GM12874 (cell line): ENCODE results near the gene CYP24A1.

ENCODE experiments used
- TF ChIP-seq, protein P1 (sequence below): IDR thresholded peaks from 2 replicates; pipeline ENCODE4 v1.5.1; 2011; ENCODE audit warnings: low read depth, mild to moderate bottlenecking, control low read depth, low read length, moderate library complexity; ENCODE audit not compliant: insufficient read depth

The CYP24A1 gene

DNA sequence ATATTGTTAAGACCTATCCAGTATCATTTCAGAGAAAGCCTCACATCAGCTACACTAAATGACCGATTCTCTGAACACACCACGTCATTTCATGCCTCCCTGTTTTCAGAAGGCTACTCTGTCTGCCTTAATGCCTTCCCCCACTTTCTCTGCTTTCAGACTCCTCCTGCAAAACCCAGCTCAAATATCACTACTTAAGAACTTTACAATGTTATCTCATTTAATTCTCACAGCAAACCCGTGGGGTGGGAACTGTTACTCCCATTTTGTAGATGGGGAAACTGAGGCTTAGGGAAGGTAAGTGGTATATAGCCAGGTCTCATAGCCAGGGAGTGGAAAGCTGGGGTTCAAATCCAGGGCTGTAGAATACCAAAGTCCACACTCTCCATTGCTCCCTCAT lies 2.8 kb downstream of the CYP24A1 start:
- TF ChIP-seq, protein P1, sequence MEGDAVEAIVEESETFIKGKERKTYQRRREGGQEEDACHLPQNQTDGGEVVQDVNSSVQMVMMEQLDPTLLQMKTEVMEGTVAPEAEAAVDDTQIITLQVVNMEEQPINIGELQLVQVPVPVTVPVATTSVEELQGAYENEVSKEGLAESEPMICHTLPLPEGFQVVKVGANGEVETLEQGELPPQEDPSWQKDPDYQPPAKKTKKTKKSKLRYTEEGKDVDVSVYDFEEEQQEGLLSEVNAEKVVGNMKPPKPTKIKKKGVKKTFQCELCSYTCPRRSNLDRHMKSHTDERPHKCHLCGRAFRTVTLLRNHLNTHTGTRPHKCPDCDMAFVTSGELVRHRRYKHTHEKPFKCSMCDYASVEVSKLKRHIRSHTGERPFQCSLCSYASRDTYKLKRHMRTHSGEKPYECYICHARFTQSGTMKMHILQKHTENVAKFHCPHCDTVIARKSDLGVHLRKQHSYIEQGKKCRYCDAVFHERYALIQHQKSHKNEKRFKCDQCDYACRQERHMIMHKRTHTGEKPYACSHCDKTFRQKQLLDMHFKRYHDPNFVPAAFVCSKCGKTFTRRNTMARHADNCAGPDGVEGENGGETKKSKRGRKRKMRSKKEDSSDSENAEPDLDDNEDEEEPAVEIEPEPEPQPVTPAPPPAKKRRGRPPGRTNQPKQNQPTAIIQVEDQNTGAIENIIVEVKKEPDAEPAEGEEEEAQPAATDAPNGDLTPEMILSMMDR = no peak

DNA sequence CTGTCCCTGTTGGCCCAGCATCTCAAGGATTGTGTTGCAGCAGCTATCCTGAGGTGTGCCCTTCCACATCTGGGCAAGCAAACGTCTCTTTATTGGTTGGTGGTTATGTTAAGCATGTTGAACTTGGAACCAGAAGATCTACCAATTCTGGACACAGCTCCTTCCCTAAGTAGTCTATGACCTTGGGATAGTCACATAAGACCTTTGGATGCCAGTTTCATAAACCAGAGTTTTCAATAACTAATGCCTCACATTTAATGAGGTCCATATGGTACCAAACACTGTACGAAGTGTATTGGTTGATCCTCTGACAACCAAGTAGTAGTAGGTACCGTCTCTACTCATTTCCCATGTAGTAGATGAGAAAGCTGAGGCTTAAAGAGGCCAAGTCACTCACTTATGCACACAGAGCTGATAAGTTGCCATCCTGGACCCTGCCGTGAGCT lies 3.7 kb downstream of the CYP24A1 start:
- TF ChIP-seq, protein P1 = no peak

DNA sequence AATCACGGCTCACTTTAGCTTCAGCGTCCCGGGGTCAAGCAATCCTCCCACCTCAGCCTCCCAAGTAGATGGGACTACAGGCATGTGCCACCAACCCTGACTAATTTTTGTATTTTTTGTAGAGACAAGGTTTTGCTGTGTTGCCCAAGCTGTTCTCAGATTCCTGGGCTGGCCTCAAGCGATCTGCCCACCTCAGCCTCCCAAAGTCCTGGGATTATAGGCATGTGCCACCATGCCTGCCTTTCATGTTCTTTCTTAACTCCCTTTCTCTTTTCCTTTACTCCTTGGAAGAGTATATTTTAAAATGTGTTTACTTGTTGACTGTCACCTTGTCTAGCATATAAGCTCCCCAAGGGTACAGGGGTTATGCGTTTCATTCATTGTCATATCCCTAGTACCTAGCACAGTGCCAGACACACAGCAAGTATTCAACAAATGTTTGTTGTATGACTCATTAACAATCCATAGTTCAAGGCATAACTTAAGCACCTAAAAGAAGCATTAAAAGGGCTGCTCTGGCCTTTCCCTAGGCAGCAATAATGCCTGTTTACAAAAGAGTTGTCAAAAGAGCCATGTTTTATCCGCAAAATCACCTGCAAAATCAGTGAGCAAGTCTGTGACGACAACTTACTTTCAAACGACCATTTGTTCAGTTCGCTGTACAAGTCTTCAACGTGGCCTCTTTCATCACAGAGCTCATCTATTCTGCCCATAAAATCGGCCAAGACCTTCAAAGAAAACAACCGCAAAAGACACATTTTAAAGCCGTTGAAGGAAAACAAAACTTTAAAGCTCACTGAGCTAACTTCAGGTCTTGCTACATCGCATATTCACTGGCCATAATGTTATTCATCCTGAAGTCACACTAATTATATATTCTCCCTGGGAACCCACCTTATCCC lies 4.6 kb downstream of the CYP24A1 start:
- TF ChIP-seq, protein P1 = no peak

DNA sequence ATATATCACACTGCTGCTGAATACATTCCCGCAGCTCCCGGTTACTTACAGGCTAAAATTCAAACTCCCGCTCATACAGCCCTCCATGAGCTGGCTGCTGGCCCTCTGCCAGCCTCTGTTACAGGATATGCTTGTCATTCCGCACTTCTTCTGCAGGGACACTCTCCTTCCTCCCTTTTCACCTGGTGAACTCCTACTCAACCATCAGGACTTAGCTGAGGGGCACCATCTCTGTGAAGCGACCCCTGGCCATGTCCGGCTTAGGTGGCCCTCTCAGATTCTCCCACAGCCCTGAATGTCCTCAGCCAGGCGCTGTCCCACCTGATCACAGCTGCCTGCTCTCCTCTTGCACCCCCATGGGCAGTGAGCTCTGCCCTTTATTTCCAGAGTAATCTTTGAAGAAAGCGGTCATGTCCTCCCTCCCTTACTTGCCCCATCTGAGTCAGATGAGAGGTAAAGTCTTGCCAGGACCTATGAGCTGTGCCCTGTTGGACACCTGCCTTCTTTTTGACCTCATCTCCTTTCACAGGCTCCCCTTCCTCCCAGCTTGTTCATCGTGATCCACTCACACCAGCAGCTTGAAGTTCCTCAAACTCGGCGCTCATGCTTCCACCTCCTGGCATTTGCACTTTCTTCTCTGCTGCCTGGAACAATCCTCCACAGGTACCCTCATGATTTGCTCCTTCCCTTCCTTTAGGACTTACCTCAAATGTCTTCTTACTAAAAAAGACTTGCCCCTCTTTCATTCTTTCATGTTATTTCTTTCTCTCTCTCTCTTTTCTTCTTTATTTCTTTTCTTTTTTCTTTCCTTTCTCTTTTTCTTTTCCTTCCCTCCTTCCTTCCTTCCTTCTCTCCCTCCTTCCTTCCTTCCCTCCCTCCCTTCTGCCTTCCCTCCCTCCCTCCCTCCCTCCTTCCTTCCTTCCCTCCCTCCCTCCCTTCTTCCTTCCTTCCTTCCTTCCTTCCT lies 5.6 kb downstream of the CYP24A1 start:
- TF ChIP-seq, protein P1 = no peak

DNA sequence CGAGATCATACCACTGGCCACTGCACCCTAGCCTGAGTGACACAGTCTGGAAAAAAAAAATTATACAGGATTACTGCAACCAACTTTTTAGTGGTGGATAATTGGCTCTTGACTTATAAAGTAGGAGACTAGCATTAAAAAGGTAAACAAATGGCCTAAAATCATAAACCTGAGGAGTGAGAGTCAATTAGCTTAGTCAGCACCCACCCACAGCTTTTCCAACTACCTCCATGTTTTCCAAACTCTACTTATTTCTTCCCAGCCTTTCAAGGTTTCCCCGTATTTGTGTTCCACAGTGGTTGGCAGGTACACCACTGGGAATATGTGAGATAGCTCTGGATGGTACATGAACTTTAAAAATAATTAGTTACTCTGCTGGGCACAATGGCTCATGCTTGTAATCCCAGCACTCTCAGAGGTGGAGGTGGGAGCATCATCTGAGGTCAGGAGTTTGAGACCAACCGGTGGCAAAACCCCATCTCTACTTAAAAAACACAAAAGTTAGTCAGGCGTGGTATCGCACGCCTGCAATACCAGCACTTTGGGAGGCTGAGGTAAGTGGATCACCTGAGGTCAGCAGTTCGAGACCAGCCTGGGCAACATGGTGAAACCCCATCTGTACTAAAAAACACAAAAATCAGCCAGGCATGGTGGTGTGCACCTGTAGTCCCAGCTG lies 6.7 kb downstream of the CYP24A1 start:
- TF ChIP-seq, protein P1 = no peak

DNA sequence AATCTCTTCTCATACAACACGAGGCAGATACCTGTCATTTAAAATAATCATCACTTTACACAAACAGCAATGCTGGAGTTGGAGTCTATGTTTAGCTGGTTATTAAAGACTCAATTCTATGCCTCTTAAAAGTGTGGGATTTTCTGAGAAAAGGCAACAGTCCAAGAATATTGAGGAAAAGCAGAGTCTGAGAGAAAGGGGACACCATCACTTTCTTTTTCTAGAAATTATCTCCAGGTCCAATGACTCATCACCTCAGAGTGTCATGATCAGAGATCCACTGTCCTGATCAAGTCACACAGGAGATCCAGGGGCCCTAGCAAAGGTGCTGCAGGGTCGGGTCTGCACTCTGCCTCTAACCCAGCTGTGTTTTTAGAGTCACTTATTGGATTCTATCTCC lies 8.0 kb downstream of the CYP24A1 start:
- TF ChIP-seq, protein P1 = no peak
